Breast epithelium (tissue), 3 donors: ENCODE results near the gene FRMD4A.

ENCODE experiments used
- CTCF ChIP-seq, 3 donors: fragments of 450-650 bp; IDR thresholded peaks; one replicate each; pipeline ENCODE4 v1.5.1; 2016 to 2017; ENCODE audit warnings: antibody characterized with exemption in 3 of 3, mild to moderate bottlenecking in 3 of 3, moderate library complexity in 3 of 3
- POLR2AphosphoS5 ChIP-seq, 3 donors: sonication (generic); formaldehyde crosslinking; IDR thresholded peaks; one replicate each; pipeline ENCODE4 v1.6.1; 2017; ENCODE audit warnings: antibody characterized with exemption in 3 of 3

GRCh38 chr10:13944823-13945222 is 385.9 kb downstream of the FRMD4A start:
- TF ChIP-seq POLR2AphosphoS5 (IDR thresholded peaks at IDR 0.05) (no peak), CTCF (IDR thresholded peaks at IDR 0.05) (no peak)
